22Rv1 (cell line): ENCODE measurements around the gene CEP170B.

Source experiments
- CTCF ChIP-seq: fragments of 450-650 bp; IDR thresholded peaks from 2 replicates; pipeline ENCODE4 v1.5.1; 2017; ENCODE audit warnings: mild to moderate bottlenecking
- ZFX ChIP-seq: fragments of 450-650 bp; IDR thresholded peaks from 2 replicates; pipeline ENCODE4 v1.6.1; 2017; ENCODE audit warnings: antibody characterized with exemption, borderline replicate concordance

GRCh38 chr14:104878582-104878981 lies 13.5 kb downstream of the CEP170B start:
- TF ChIP-seq CTCF = no peak
- TF ChIP-seq ZFX = no peak
